Gastroesophageal sphincter (tissue), 4 donors: ENCODE results near the gene RNF212. TPM values are rescaled to one million over a fixed set of nuclear protein-coding genes. Genes with fewer than 3 reads are reported as not detected.

Experiments used
- ATAC-seq: fragments of 150-250 bp; one replicate; pipeline ENCODE4 v1.9.1; 2016; ENCODE audit warnings: mild to moderate bottlenecking, moderate library complexity
- H3K27ac ChIP-seq, 4 donors: fragments of 200-600 bp; sonication (generic) in 3 of 4; 1 replicate in 3 of 4; 2 replicates in 1 of 4; pipeline ENCODE4 v1.5.1; 2016 to 2019
- H3K27me3 ChIP-seq: fragments of 200-600 bp; sonication (generic); one replicate; pipeline ENCODE4 v1.5.1; 2019
- H3K36me3 ChIP-seq, 2 donors: fragments of 200-600 bp; sonication (generic); one replicate each; pipeline ENCODE4 v1.5.1; 2019; ENCODE audit warnings: control low read depth in 1 of 2
- H3K4me1 ChIP-seq, 3 donors: fragments of 200-600 bp; sonication (generic); 1 replicate in 2 of 3; 2 replicates in 1 of 3; pipeline ENCODE4 v1.5.1; 2016 to 2019; ENCODE audit warnings: control low read depth in 2 of 3
- H3K4me3 ChIP-seq, 2 donors: fragments of 200-600 bp; sonication (generic); one replicate each; pipeline ENCODE4 v1.5.1; 2019; ENCODE audit warnings: mild to moderate bottlenecking in 1 of 2, moderate library complexity in 1 of 2
- H3K9me3 ChIP-seq, 3 donors: fragments of 200-600 bp; sonication (generic); one replicate each; pipeline ENCODE4 v1.5.1; 2017 to 2019; ENCODE audit warnings: control low read depth in 2 of 3
- CTCF ChIP-seq, 4 experiments: fragments of 200-600 bp in 2 of 4; fragments of 450-650 bp in 2 of 4; sonication (generic) in 1 of 4; IDR thresholded peaks; one replicate each; pipeline ENCODE4 v1.5.1; 2017 to 2019; ENCODE audit warnings: antibody characterized with exemption in 4 of 4, mild to moderate bottlenecking in 2 of 4, moderate library complexity in 2 of 4
- EP300 ChIP-seq: sonication (generic); formaldehyde crosslinking; IDR thresholded peaks from one replicate; pipeline ENCODE4 v1.6.1; 2017; ENCODE audit warnings: antibody characterized with exemption, mild to moderate bottlenecking
- POLR2A ChIP-seq, 2 donors: fragments of 450-650 bp; IDR thresholded peaks; one replicate each; pipeline ENCODE4 v1.6.1; 2017; ENCODE audit warnings: antibody characterized with exemption in 2 of 2, mild to moderate bottlenecking in 2 of 2, moderate library complexity in 1 of 2
- POLR2AphosphoS5 ChIP-seq: sonication (generic); formaldehyde crosslinking; IDR thresholded peaks from one replicate; pipeline ENCODE4 v1.6.1; 2017; ENCODE audit warnings: antibody characterized with exemption
- WGBS, 2 donors: methylation state at CpG; one replicate each; pipeline ENCODE4 v1.1.5; 2018; ENCODE audit warnings: low coverage in 1 of 2; 5-methylcytosine and 5-hydroxymethylcytosine counted together
- total RNA-seq, 4 donors: library from RNA; depleted of rRNA; stranded (reverse); fragments of >200 nt; gene quantifications; one replicate each; pipeline ENCODE4 v1.1.0, GENCODE V29; 2016

Gene RNF212
- total RNA-seq, 4 donors from 2014 or later, result 1.5 to 6.9 (median 4.6) TPM

- Histone ChIP-seq H3K4me3 (no peak overlapping the region), H3K27me3 (peaks cover 43% of the 10 kb centered on the region), H3K9me3 (no peaks in the 10 kb centered on the region), H3K27ac (peak overlapping the region in 2 of 4 donors; percentile 32 to 53), H3K4me1 (peaks cover 0 to 80% (median 33%) of the 10 kb centered on the region in 3 donors), H3K36me3 (no peaks in the 10 kb centered on the region)
- WGBS, 2 donors, result no CpG with 5 or more reads among the region's 16 CpGs
- no peak for TF ChIP-seq CTCF (IDR thresholded peaks at IDR 0.05)
- TF ChIP-seq EP300, result no peak
- TF ChIP-seq POLR2A (IDR thresholded peaks at IDR 0.05), result no peak
- no peak for TF ChIP-seq POLR2AphosphoS5
- no peak for ATAC-seq
Observed at GRCh38 chr4:1038948-1039492, 74.3 kb downstream of the RNF212 start.

- Histone ChIP-seq H3K27ac (no peak overlapping the region), H3K27me3 (peaks cover 40% of the 10 kb centered on the region), H3K4me1 (peaks cover 0 to 74% (median 27%) of the 10 kb centered on the region in 3 donors), H3K9me3 (no peaks in the 10 kb centered on the region), H3K36me3 (no peaks in the 10 kb centered on the region), H3K4me3 (no peak overlapping the region)
- ATAC-seq, result no peak
- no CpG with 5 or more reads among the region's 26 CpGs for WGBS, 2 donors
- no peak for TF ChIP-seq POLR2AphosphoS5
- TF ChIP-seq CTCF (IDR thresholded peaks at IDR 0.05), result no peak
- TF ChIP-seq EP300, result no peak
- TF ChIP-seq POLR2A (IDR thresholded peaks at IDR 0.05), result no peak
Observed at GRCh38 chr4:1036976-1037810, 76.2 kb downstream of the RNF212 start.

- Histone ChIP-seq H3K27me3 (peaks cover 40% of the 10 kb centered on the region), H3K4me1 (peaks cover 0 to 63% (median 18%) of the 10 kb centered on the region in 3 donors), H3K4me3 (no peak overlapping the region), H3K36me3 (no peaks in the 10 kb centered on the region), H3K9me3 (no peaks in the 10 kb centered on the region), H3K27ac (no peak overlapping the region)
- TF ChIP-seq EP300 (no peak), POLR2A (IDR thresholded peaks at IDR 0.05) (no peak), POLR2AphosphoS5 (no peak), CTCF (IDR thresholded peaks at IDR 0.05) (no peak)
- ATAC-seq, result no peak
- no CpG with 5 or more reads among the region's 15 CpGs for WGBS, 2 donors
Observed at GRCh38 chr4:1036095-1036494, 77.3 kb downstream of the RNF212 start.

- H3K4me1 ChIP-seq, result peaks cover 0 to 57% (median 17%) of the 10 kb centered on the region in 3 donors
- H3K9me3 ChIP-seq, result no peaks in the 10 kb centered on the region
- H3K27ac ChIP-seq, result no peak overlapping the region
- no peak for ATAC-seq
- no CpG with 5 or more reads among the region's 26 CpGs for WGBS, 2 donors
- H3K36me3 ChIP-seq, result no peaks in the 10 kb centered on the region
- peaks cover 40% of the 10 kb centered on the region for H3K27me3 ChIP-seq
- no peak overlapping the region for H3K4me3 ChIP-seq
- TF ChIP-seq EP300 (no peak), CTCF (IDR thresholded peaks at IDR 0.05) (no peak), POLR2AphosphoS5 (no peak), POLR2A (IDR thresholded peaks at IDR 0.05) (no peak)
Observed at GRCh38 chr4:1035510-1035909, 77.9 kb downstream of the RNF212 start.
